GM18498 (cell line): ENCODE data around the gene SYNGAP1.

ENCODE experiments used
- ATAC-seq: cut with Tn5 transposase; IDR thresholded peaks from one replicate; pipeline ENCODE4 v1.9.1; 2021; ENCODE audit warnings: mild to moderate bottlenecking, moderate library complexity; ENCODE audit not compliant: unreplicated experiment

The SYNGAP1 gene

DNA sequence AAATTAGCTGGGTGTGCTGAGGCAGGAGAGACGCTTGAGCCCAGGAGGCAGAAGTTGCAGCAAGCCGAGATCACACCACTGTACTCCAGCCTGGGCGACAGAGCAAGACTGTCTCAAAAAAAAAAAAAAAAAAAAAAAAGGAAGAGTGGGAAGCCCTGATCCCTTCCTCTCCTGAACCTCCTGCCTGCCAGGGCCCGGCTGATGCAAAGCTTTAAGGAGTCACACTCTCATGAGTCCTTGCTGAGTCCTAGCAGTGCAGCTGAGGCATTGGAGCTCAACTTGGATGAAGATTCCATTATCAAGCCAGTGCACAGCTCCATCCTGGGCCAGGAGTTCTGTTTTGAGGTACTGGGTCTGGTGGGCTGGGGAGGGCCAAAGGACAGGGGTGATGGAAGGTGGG is 15.1 kb downstream of the SYNGAP1 start:
- no peak for ATAC-seq

- no peak for ATAC-seq
Observed at GRCh38 chr6:33437666-33438065, 17.8 kb downstream of the SYNGAP1 start.

DNA sequence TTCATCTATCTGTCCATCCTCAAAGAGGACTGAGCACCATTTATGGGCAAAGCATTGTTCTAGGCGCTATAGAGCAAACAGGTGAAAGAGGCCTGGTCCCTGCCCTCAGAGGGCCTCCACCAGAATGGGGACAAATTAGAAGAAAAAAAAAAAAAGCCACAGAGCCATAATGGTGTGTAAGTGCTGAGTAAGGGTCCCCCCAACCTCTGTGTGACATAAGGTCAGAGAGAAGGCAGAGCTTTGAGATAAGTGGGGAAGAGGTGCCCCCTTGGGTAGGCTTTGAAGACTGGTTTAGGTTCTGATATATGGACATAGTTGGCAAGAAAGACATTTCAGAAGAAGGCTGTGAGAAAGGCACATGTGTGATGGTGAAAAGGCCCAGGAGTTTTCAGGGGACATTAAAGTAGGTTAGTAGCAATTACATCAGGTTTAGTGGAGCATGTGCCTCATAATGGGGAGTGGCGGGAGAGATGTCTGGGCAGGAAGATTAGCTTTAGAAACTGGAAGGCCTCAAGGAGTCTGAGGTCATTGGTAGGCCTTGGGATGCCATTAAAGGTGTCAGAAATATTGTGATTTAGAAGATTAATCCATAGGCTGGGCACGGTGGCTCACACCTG is 19.2 kb downstream of the SYNGAP1 start:
- no peak for ATAC-seq

DNA sequence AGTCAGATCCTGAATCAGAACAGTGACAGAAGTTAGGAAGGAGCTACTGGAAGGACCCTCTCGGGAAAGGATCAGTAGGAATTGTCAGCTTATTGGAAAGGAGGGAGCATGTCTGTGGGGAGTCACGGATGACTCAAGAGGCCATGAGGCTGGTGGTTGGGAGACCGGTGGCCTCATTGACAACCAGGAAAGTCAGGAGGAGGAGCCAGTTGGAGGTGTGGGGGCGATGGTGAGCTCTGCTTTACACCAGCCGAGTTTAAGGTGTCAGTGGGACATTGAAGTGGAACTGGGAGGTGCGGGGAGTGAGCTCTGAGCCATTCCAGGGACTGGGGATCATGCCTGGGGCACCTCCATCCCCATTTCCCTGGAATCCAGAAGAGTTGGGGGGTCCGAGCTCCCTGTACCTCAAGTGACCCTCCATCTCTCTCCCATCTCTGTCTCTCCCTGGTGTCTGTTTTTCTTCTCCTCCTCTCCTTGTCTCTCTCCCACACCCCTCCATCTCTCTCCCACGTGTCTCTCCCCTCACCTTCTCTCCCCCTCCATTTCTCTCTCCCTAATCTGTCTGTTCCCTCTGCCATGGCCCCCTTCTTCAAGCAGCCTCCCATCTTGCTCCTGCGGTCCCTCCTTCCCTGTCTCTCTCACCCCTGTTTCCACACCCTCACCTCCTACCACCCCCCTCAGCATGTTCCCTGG is 20.2 kb downstream of the SYNGAP1 start:
- no peak for ATAC-seq

GRCh38 chr6:33440649-33441309 is 20.9 kb downstream of the SYNGAP1 start:
- ATAC-seq = no peak

- ATAC-seq = no peak
Observed at GRCh38 chr6:33441457-33441856, 21.6 kb downstream of the SYNGAP1 start.

- no peak for ATAC-seq
Observed at GRCh38 chr6:33442283-33442682, 22.4 kb downstream of the SYNGAP1 start.

DNA sequence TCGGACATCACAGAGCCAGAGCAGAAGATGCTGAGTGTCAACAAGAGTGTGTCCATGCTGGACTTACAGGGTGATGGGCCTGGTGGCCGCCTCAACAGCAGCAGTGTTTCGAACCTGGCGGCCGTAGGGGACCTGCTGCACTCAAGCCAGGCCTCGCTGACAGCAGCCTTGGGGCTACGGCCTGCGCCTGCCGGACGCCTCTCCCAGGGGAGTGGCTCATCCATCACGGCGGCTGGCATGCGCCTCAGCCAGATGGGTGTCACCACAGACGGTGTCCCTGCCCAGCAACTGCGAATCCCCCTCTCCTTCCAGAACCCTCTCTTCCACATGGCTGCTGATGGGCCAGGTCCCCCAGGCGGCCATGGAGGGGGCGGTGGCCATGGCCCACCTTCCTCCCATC is 23.2 kb downstream of the SYNGAP1 start:
- ATAC-seq = no peak

- ATAC-seq = no peak
Observed at GRCh38 chr6:33443619-33444504, 24.0 kb downstream of the SYNGAP1 start.

- ATAC-seq = no peak
Observed at GRCh38 chr6:33445119-33445603, 25.3 kb downstream of the SYNGAP1 start.

- no peak for ATAC-seq
Observed at GRCh38 chr6:33446356-33446755, 26.5 kb downstream of the SYNGAP1 start.

GRCh38 chr6:33450434-33450833 is 30.6 kb downstream of the SYNGAP1 start:
- ATAC-seq = no peak

DNA sequence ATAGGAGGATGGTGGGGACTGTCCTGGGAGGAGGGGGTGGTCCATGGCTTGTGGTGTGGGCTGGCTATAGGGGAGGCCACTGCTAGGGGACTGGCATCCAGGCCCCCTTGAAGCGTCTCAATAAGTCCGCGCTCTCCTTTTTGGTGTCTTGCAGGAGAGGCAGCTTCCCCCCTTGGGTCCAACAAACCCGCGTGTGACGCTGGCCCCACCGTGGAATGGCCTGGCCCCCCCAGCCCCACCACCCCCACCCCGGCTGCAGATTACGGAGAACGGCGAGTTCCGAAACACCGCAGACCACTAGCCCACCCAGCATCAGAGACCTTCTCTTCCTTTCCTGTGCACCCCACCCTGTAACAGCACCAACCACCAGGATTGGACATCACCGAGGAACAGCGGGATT is 31.7 kb downstream of the SYNGAP1 start:
- no peak for ATAC-seq

DNA sequence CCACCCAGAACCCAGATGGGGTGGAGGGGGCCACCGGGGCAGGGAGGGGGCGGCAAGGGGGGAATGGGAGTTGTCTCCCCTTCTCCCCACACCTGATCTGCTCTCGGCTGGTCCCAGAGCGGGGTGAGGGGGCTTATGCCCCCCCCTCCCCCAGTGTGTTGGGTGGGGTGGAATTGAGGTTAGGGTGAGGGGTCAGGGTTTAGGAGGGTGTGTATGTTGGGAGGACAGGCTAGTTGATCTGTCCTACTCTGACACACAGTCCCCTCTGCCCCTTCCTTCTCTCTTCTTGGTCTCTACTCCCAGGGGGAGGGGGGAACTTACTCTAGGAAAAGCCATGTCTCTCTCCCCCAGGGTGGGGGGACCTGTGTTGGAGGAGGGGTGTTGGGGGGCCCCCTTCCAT is 32.6 kb downstream of the SYNGAP1 start:
- no peak for ATAC-seq

GRCh38 chr6:33453393-33454008 is 33.6 kb downstream of the SYNGAP1 start:
- ATAC-seq = no peak

GRCh38 chr6:33454009-33454946 is 34.4 kb downstream of the SYNGAP1 start, which contains the start of gene ZBTB9:
ZBTB9 (plus strand) TSS chr6:33454576; CDS start chr6:33455101, 525 bp downstream.
- peak; percentile 99 for ATAC-seq

DNA sequence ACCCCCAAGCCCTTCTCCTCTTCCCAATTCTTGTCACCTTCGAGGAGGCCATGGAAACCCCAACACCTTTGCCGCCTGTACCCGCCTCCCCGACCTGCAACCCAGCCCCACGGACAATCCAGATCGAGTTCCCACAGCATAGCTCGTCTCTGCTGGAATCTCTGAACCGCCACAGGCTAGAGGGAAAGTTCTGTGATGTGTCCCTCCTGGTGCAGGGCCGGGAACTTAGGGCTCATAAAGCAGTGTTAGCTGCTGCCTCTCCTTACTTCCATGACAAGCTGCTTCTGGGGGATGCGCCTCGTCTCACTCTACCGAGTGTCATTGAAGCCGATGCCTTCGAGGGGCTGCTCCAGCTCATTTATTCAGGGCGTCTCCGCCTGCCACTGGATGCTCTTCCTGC is 35.2 kb downstream of the SYNGAP1 start:
- ATAC-seq = no peak

DNA sequence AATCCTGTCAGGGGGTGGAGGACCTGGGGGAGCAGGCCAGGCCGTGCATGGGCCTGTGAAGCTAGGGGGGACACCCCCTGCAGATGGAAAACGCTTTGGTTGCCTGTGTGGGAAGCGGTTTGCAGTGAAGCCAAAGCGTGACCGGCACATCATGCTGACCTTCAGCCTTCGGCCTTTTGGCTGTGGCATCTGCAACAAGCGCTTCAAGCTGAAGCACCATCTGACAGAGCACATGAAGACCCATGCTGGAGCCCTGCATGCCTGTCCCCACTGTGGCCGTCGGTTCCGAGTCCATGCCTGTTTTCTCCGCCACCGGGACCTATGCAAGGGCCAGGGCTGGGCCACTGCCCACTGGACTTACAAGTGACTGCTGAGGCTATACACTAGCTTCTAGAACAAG is 36.3 kb downstream of the SYNGAP1 start:
- ATAC-seq = no peak

GRCh38 chr6:33458676-33459075 is 38.8 kb downstream of the SYNGAP1 start:
- no peak for ATAC-seq
